ENCODE data around the gene CDK15. TPM values are rescaled to one million over a fixed set of nuclear protein-coding genes. Genes with fewer than 3 reads are reported as not detected.

The CDK15 gene
- total and polyA plus RNA-seq, 9 of the 15 experiments (the other 6 are each of a cell fraction or from before 2014, with no cell fraction given), result not detected

- ATAC-seq, result no peak
- no peak overlapping the region for H3K27ac ChIP-seq (ENCODE audit: extremely low read depth, low read depth, low read length)
Observed at GRCh38 chr2:201938781-201939180, 132.4 kb downstream of the CDK15 start.

More at GRCh38 chr2:201938781-201939180, 132.4 kb downstream of the CDK15 start:
- Histone ChIP-seq H3K4me2 (ENCODE audit: insufficient read depth, low read length) (no peak overlapping the region), H3K9me3 (replicated peaks; ENCODE audit: control insufficient read depth, insufficient read depth, low read depth, low read length) (no peaks in the 10 kb centered on the region), H3K79me2 (ENCODE audit: control insufficient read depth, insufficient read depth, low read length) (no peaks in the 10 kb centered on the region), H3K9me1 (ENCODE audit: control insufficient read depth, insufficient read depth, low read length) (no peaks in the 10 kb centered on the region), H3K4me3 (no peak overlapping the region), H4K20me1 (replicated peaks; ENCODE audit: control insufficient read depth, insufficient read depth, low read length) (no peaks in the 10 kb centered on the region), H3K4me1 (replicated peaks in 1 of 2; ENCODE audit: control insufficient read depth in 2 of 2, insufficient read depth in 2 of 2, low read length in 2 of 2) (no peaks in the 10 kb centered on the region), H3K27me3 (ENCODE audit: control insufficient read depth in 2 of 2, insufficient read depth in 2 of 2, low read length in 2 of 2) (peaks cover 0 to 15% of the 10 kb centered on the region in 2 experiments; a peak in 4 of 5 replicates), H3K9ac (ENCODE audit: insufficient read depth in 1 of 2, low read depth in 2 of 2, low read length in 2 of 2) (no peak overlapping the region), H3K36me3 (ENCODE audit: control insufficient read depth, insufficient read depth, low read length) (no peaks in the 10 kb centered on the region), H2AFZ (ENCODE audit: low read depth, low read length) (no peak overlapping the region)
- BruUV-seq (replicated peaks), result no TSS peak
- CTCF ChIA-PET (ENCODE audit: low intra/inter-chr PET ratio), result no interaction called here
- FAIRE-seq (no peak), DNase-seq (ENCODE audit: extremely low read depth in 1 of 4, low spot score in 3 of 4) (no peak)
- POLR2A ChIA-PET, result interaction anchor here (0.6 to 0.8 kb wide), 2 partner anchors 9 to 18 kb away, joined by 4 to 5 read pairs; no protein-coding TSS in a partner anchor
- WGBS (ENCODE audit: insufficient coverage, low coverage, missing lambda C conversion rate), result 4% methylated on average over 8 of the region's 9 CpGs
- in situ Hi-C loops (cut with MboI), result no loop called here
- intact Hi-C loops (cut with micrococcal nuclease), result no loop called here
- TF ChIP-seq MTA3 (IDR thresholded peaks at IDR 0.05; ENCODE audit: borderline replicate concordance) (no peak), ELF2 (CRISPR knock-in tag; IDR thresholded peaks at IDR 0.05) (no peak), POLR2A (conservative IDR thresholded peaks at IDR 0.05) (no peak), MNT (conservative IDR thresholded peaks at IDR 0.05) (no peak), ZFX (CRISPR knock-in tag; IDR thresholded peaks at IDR 0.05) (no peak), ILK (tag; IDR thresholded peaks at IDR 0.05; ENCODE audit: borderline replicate concordance, low read depth) (no peak), TCFL5 (CRISPR knock-in tag; conservative IDR thresholded peaks at IDR 0.05) (no peak), POLR2AphosphoS5 (IDR thresholded peaks at IDR 0.05; ENCODE audit: control insufficient read depth, insufficient read depth, low read depth, low read length) (no peak), ZZZ3 (IDR thresholded peaks at IDR 0.05) (no peak), ZC3H4 (CRISPR knock-in tag; IDR thresholded peaks at IDR 0.05; ENCODE audit: borderline replicate concordance) (no peak), ZNF311 (CRISPR knock-in tag; IDR thresholded peaks at IDR 0.05) (no peak), RNF2 (IDR thresholded peaks at IDR 0.05) (no peak), ZNF609 (CRISPR knock-in tag; IDR thresholded peaks at IDR 0.05; ENCODE audit: borderline replicate concordance) (no peak), HDAC1 (IDR thresholded peaks at IDR 0.05) (no peak)

Measured in K562 (cell line).